HG02840 (cell line): ENCODE measurements around the gene CFAP97.

Source experiments
- ATAC-seq: cut with Tn5 transposase; IDR thresholded peaks from one replicate; pipeline ENCODE4 v1.9.1; 2021; ENCODE audit warnings: mild to moderate bottlenecking, moderate library complexity, moderate number of reproducible peaks; ENCODE audit not compliant: unreplicated experiment, low FRiP score

The CFAP97 gene

DNA sequence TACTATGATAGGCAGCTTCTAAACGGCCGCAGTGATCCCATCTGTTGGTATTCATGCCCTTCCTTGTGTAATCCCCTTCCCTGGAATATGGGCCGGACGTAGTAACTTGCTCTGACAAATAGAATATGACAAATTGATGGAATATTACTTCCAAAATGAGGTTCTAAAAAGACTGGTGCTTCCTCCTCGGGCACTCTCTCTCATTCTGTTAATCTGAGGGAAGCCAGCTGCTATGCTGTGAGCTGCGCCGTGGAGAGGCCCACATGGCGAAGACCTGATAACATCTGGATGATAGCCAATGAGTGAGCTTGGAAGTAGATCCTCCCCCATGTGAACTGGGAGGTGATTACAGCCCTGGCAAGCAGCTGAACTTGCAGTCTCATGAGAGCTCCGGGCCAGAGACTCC, 88.0 kb downstream of the CFAP97 start:
- no peak for ATAC-seq

GRCh38 chr4:185113340-185113739, 90.5 kb downstream of the CFAP97 start:
- no peak for ATAC-seq

DNA sequence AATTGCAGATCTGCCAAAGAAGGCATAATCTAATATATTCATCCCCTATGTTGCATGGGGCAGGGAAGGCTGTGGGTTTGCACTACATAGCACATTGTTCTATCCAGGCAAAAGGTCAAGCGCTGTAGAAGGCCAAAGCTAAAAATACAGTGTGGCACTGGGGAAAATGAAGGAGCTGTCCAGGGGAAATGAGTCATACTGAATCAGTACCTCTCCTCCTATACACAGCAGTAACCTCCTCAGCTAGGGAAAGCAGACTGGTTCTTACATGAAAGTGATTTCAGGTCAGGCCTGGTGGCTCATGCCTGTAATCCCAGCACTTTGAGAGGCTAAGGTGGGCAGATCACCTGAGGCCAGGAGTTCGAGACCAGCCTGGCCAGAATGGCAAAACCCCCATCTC, 91.7 kb downstream of the CFAP97 start:
- ATAC-seq = no peak

GRCh38 chr4:185110375-185110823, 93.4 kb downstream of the CFAP97 start:
- ATAC-seq = no peak

DNA sequence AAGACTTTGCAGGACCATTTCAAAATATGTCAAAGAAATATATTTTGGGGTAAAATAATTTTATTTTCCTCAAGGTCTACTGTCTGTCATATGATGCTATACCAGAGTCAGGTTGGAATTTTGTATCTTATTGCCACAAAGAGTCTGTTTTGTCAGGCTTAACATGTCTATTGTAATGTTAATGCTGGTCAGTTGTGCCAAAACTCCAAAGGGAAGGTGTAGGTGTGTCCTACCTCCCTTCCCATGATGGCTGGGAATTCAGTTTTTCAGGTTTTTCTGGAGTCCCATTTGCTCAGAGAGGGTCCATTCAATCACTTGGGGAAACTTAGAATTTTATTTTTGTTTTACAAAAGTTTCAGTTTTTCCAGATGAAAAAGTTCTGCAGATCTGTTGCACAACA, 94.1 kb downstream of the CFAP97 start:
- ATAC-seq = no peak
